Putamen (tissue), 1 donor: ENCODE data around the gene SYNPO2.
"Not testable (repeated sequence)": the region's sequence is repeated elsewhere in the genome, so short reads cannot be mapped to it uniquely, and the experiment has no call there.

Source experiments
- DNase-seq: peaks from one replicate; pipeline ENCODE4 v3.0.0-alpha.2; 2016; ENCODE audit warnings: low spot score

SYNPO2 gene

DNA sequence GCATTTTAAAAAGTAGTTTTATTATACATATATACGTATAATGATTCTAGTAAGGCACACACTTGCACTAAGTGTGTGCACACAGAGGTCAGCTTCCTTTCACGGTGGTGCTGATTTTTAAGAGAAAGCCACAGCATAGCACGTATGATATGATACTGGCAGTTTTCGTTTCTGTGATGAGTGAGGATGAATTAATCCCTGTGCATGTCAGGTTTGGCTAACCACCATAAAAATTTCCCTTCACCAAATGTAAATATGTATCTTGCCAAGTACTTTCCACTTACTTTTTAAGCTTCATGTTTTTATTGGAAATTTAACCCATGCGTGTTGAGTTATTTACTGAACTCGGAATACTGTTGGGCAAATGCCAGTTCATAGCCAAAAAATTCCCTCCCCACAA is 84.6 kb downstream of the SYNPO2 start:
- DNase-seq = no peak

DNA sequence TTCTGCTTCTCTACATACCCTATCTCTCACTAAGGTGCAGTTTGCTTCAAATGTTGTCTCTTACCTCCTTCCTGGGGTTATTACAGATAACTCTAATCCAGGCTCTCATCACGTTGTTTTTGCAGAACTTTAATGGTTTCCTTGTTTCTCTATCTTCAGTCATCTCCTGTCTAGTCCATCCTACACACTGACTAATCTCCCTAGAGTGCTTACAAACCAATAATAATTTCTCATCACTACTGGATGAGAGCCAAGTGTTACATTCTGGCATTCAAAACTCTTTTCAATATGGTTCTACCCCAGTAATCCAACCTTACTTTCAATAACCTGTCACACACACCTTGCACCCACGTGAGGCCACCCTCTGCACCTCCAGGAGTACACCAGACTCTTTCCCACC is 86.1 kb downstream of the SYNPO2 start:
- no peak for DNase-seq

DNA sequence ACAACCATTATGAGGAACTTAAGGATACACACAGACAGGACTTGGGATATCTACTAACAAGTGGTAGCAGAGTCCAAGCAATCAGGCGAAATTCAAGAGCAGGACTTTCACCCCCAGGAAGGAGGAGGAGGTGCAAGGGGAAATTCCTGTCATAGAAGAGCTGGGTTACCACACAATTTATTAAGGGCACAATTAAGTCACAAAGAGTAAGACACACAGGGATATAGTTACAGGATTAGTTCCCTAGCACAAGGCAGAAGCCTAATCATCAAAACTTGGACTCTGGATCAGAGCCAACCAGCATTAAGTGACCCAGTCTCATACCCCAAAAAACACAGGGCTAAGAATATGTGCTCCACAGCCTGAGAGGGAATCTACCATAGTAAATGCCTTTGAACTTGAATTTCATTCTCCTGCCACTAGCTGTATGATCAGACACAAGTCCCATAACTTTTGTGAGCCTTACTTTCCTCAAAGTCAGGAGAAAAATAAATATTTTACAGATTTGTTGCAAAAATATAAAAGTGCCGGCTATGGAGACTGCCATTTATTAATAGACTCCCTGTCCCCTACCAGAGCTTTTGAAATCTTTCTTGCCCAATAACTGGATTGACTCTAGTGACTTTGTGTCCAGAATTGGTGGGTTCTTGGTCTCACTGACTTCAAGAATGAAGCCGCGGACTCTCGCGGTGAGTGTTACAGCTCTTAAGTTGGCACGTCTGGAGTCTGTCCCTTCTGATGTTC is 87.0 kb downstream of the SYNPO2 start:
- DNase-seq = no peak

DNA sequence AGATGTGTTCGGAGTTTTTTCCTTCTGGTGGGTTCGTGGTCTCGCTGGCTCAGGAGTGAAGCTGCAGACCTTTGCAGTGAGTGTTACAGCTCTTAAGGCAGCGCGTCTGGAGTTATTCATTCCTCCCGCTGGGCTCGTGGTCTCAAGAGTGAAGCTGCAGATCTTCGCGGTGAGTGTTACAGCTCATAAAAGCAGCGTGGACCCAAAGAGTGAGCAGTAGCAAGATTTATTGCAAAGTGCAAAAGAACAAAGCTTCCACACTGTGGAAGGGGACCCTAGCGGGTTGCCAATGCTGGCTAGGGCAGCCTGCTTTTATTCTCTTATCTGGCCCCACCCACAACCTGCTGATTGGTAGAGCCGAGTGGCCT is 87.5 kb downstream of the SYNPO2 start:
- not testable (repeated sequence) for DNase-seq

DNA sequence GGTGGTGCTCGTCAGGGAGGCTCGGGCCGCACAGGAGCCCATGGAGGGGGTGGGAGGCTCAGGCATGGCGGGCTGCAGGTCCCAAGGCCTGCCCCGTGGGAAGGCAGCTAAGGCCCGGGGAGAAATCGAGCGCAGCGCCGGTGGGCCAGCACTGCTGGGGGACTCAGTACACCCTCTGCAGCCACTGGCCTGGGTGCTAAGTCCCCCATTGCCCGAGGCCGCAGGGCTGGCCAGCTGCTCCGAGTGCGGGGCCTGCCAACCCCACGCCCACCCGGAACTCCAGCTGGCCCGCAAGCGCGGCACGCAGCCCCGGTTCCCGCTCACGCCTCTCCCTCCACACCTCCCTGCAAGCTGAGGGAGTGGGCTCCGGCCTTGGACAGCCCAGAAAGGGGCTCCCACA is 88.4 kb downstream of the SYNPO2 start:
- not testable (repeated sequence) for DNase-seq

DNA sequence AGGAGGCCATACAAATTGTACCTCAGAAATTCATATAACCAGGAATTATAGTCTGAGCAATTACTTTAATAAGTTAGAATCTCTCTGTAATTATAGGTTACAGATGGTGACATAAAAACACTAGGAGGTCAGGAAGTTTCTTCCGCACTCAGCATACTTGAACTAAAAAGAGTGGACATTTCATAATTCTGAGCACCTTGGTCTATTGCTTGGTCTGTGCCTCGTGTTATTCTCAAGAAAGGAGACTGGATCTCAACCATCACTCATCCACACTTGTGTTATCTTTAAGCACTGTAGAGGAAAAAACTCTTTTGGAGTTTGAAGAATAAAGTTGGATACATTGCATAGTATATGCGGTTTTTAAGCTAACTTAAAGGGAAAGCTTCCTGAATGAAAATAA is 91.1 kb downstream of the SYNPO2 start:
- DNase-seq = no peak

DNA sequence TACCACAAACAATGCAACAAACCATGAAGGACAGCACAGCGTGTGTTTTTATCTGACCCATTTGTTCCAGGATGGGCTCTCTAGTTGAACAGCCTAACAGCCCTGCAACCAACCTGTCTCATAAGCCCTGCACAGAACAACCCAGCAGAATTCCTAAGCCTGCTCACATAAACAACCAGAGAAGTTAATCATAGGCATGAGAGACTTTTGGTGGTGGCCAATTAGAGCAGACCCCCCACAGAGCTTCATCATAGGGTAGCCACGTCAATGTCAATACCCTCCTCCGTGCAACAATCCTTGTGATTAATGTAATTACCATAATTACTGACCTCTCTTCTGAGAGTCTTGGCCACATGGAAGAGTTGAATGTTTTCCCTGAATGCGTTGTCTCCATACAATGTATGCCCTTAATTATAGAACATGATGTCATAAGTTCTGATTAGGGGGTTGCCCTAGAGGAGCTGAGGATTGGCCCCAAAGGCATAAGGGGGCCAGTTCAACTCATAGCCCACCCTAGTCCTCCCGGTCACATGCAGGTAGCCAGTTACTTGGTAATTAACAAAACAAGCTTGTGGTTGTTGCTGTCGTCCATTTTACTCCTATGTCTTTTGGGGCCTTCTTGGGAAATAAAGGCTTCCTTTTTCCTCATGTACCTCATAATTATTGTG is 92.7 kb downstream of the SYNPO2 start:
- DNase-seq = no peak

DNA sequence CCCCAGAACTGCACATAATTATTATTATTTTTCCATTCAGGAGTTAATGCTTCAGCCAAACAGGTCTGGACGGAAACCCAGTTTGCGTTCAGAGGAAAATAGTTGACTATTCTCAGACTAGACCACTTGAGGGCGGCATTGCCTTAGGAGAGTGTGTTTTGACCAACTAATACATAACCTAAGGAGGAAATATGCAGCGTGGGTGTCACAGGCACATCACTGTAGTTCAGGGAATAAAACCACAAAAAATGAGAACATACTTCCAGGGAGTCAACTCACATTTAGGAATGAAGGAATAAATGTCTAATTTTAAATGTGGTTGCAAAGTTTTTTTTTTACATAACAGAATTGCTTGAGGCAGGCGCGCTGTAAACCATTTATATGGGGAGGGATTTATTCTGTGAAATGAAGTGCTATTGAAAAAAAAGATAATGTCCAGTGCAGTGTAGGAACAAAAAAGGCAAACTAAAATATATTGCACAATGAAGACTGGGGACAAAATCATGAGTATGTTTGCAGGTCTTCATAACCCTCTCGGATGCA is 93.3 kb downstream of the SYNPO2 start:
- peak; percentile 56 for DNase-seq

DNA sequence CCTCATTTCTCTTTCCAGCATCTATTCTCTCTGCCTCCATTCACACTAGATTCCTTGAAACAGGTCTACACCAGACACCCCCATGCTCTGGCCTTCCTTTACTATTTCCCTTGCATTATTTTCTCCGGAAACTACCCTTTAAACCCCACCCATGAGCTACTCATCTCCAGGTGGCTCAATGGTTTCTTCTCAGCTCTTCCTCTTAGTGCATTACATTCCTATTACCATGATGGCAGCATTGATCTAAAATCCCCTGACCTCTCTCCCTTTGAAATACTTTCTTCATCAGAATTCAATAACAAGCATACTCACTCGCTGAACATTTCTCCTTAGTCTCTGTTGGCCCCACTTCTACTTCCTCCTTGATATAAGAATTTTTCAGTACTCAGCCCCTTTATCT is 94.6 kb downstream of the SYNPO2 start:
- no peak for DNase-seq

DNA sequence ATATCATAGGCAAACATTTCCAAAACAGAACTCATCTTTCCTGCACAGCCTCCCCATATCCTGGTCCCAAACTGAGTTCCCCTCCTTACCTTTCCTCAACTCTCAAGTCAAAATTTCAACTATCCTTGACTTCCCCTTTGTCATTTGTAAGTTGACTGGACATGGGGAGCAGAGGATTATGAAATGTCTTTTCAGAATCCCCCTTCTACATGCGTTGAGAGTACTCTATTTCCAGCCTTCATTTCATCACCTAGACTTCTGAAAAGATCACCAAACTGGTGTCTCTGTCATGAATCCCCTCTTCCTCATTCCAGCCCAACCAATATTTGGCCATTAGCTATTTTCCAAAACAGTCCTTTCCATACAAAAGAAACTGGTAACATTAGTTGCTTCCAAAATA is 95.2 kb downstream of the SYNPO2 start:
- DNase-seq = no peak

DNA sequence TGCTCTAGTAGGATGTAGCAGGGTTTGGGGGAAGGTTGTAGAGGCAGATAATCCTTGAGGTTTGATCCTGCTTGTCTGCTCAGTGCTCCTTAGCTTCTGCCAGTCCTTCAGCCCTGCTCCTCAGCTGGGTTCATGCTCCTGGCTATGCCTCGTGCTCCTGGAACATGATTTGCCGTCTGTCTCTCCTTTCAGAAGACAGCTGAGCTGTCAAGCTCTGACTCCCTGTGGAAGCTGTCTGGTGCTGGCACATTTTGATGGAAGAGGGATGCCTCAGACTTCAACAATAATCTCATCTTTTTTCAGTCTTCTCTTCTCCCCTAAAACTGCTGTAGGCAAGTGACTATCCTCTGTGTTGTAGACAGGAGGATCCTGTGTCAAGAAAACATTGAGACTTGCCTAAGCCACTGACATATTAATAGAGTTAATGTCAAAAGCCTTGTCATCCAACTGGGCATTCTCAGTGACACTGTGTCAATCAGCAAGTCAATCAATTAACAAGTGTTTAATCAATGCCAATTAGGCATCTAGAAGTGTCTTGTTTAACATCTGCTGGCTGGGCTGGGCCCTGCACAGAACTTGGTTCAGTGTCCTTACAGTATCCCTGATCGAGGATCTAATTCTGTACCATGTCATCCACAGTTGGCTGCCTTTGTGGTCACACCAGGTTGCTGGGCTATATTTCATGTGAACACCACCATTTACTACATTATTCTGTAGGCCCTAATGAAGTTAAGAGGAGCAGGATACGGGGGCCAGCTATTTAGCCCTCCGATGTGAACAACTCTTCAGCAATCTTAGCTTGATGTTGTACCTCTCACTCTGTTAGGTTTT is 96.7 kb downstream of the SYNPO2 start:
- no peak for DNase-seq

DNA sequence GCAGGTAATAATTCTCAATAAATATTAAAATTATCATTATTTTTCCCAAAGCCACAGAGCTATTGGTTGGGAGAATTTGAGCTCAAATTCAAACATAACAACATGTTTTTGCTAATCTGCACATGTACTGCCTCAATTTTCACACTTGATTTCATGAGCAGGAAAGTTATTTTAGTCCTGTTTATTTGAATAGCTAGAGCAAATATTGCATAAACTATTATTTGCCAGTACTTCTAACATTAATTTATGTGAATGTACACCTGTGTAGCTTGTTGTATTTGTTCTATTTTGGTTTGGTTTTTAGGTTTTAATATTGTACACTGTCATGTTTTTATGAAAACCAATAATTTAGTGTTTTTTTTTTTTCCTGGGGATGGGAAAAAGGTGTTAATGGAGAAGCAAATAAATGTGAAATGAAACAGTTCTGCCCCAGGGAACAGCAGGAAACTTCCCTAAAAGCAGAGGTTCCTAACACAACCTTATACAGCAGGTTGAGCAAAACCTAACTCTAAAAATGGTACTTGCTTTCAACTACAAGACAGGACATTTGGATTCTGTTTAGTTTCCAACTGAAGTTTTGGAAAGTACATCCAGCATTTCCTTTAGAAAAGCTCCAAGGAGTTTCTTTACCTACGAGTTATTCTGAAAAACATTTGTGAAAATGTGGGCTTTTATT is 99.4 kb downstream of the SYNPO2 start:
- no peak for DNase-seq

DNA sequence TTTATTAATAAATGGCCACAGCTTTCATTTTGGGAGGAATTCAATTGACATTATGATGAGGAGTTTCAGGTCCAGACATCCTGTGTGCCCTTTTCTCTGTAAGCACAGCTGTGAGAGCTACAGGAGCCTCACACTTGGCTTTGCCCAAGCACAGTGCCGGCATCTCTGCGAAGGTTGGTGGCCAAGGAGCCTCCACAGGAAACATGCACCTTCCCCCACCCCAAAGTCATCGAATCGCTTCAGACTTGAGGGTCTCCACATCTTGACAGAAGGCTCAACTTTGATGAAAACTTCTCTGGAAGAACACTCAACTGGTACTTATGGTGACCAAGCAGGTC is 100.0 kb downstream of the SYNPO2 start:
- DNase-seq = no peak

DNA sequence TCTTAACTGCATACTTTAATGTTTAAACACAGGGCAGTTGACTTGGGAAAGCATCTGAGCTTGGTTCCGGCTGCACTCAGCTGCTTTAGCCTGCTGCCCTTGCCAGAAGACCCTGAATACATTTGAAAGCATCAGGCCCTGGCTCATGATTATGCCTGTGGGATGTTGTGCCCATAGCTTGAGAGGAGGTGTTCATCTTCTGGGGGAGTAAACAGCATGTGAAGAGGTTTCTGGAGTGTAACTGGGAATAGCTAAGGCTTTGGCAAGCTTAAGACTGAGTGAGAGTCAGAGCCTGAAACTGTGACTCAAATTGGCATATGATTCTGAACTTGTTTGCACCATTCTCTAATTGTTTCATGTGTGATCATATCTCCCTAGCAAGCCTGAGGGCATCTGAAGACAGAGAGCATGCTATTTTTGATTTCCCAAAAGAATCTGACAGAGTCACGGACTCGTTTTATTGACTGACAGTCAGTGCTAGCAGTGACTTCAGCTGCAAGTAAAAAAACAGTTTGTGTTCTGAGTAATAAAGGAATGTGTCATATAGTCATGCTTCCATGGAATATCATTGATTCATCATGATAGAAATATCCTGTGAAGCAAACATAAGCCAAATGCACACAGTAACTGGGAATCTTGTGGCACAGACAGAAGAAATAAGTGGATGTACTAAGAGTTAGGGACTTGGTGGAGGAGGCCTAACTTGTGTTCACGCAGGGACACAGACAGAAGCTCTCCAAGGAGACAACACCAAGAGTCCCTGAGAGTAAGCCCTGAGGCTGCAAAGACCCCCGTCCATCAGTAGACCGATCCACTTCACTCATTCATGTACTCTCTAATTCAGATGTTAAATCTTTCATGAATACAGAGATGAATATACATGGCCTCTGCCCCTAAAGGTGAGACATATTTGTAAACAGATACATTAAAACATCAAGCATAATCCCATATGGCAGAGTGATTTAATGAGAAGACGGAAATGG is 100.7 kb downstream of the SYNPO2 start:
- DNase-seq = no peak

DNA sequence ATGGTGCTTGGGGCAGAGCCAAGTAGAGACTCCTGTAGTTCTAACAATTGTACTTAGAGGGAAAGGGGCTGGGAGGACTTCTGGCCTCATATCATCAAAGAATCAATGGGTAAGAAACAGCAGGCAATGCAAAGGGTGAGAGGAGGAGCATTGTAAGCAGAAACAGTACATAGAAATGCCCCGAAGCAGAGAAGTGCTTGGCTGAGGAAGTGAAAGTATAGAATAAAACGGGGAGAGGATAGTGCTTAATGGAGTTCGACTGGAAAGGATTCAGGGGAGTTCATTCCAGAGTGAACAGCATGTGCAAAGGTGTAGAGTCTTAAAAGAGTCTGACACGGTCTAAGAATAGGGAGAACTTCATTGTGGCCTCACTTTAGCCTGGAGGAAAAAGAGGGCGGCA is 103.0 kb downstream of the SYNPO2 start:
- no peak for DNase-seq

DNA sequence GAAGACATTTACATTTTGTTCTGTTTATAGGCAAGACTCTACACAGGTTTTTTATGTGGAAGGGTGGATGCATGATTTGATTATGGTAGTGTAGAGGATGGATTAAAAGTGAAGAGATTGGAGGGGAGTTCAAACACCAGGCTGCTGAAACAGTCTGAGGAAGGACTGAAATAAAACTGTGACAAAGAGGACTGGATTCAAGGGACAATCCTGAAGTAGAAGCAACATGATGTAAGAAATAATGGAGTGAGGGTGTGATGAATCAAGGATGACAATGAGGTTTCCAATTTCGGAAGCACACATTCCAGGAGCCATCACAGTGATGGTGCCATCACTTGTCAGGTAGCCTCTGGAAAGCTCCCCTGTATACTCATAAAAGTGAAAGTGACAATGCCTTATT is 103.5 kb downstream of the SYNPO2 start:
- no peak for DNase-seq

DNA sequence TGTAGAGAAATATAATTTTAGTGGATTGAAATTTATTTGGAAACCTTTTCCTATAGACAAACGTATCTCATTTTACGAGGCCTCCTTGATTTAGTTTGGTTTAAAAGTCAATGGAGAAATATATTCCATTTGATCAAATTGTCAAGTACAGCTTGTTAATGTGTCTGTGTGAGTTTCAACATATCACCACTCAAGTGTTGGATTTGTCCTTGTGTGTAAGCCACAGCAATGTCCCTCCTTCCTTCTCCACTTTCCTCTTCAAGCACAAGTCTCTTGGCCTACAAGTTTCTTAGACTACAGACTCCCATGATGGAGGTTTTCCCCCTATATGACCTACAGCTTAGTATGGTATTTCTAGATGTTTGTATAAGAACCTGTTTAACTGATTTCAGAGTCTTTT is 104.7 kb downstream of the SYNPO2 start:
- no peak for DNase-seq

DNA sequence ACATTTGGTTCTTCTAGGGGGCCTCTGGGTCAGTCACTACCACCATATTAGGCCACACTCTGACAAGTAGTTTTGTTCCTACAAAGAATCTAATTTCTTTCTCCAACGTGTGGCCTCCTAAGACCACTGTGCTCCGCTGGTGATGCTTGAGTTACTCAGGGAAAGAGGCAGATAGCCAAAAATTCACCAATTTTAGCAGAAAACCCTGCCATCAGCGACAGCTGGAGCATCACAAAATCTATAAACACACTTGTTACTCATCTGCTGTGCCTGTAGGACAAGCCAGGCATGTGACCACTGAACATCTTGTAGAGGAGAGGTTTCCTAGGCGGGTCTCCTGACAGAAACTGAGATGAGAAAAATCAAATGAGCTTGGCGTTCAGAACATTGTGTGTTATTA is 105.4 kb downstream of the SYNPO2 start:
- DNase-seq = no peak

DNA sequence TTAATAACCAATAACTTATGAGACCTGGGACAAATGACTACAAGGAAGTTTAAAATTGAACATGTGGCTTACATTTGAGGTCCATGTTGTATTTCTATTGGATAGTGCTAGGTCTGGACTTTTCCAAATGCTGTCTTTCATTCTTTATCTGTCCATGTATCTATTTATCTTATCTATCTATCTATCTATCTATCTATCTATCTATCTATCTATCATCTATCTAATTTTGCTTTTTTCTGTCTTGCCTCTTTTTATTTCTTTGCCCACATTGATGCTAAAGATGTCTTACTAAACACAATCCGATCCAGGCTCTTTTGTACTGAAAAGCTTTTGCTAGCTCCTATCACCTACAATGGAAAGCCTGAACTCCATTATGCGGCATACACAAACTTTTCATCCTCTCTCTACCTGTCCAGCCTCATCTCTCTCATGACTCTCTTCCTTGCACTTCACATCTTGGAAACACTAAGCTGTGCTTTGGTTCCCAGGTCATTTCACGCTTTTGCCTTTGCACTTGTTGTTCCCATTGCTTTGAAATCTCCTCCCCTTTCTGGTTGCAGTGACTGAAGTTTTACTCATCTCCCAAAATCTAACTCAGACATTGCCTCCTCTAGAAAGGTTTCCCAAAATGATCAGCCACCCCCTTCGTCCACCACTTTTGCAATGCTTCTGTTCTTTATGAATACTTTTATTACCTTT is 107.2 kb downstream of the SYNPO2 start:
- DNase-seq = no peak

DNA sequence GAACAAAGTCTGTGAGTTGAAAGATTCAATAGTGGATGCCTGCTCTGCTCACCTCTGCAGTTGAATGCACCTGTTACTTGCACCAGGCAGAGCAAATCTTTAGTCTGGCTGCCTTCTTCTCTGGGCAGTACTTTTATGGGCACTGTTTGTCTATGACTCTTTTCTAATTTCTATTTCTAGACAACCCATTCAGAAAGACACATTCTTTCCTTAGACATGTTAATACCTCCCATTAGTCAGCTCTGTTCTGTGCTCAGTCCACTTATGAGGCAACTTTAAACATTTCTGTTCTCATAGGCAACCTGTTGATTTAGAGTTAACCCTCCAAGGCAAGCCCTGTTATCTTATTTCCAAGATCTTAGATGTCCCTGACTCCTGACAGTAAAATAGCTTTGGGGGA is 108.9 kb downstream of the SYNPO2 start:
- DNase-seq = no peak

DNA sequence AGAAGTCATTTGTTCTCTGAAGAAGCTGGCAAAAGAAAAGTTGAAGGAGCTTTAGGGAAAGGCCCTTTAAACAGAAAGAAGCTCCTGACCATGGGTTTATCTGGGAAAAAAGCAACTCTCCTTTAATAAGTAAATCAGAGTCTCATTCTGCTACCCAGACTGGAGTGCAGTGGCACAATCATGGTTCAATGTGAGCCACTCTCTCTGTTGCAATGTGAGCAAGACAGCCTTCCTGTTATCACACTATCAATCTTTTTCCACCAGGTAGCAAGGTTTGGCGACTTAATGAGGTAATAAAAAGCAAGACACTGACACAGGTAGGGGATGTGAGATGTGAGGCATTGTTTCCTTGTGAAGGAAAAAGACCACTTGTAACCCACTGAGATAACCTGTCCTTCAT is 111.3 kb downstream of the SYNPO2 start:
- no peak for DNase-seq
